NCI-H146 treated with DMSO at 0.1 percent for 48 hours (cell line): ENCODE results near the gene LIMCH1.
"Not testable (repeated sequence)": the region's sequence is repeated elsewhere in the genome, so short reads cannot be mapped to it uniquely, and the experiment has no call there.

ENCODE experiments used
- DNase-seq: peaks from one replicate; lab custom pipeline; 2025; ENCODE audit not compliant: unreplicated experiment; lab: John Stamatoyannopoulos, UW

LIMCH1 gene

DNA sequence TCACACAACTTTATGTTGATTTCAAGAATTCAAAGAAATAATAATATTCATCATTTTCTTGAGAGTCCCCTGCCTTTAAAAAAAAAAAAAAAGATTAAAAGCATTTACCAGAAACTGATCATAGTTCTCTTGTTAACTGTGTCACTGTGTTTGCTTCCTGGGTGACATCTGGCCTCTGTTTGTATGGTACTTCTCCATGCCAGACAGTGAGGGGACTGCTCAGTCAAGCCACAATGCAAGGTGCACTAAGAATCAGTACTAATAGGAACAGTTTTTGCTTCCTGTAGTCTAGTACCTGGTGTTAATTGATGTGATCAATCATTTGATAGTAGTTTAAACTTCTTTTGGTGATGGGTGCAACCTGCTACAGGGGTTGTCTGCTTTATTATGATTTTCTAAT lies 133.0 kb downstream of the LIMCH1 start:
- no peak for DNase-seq

DNA sequence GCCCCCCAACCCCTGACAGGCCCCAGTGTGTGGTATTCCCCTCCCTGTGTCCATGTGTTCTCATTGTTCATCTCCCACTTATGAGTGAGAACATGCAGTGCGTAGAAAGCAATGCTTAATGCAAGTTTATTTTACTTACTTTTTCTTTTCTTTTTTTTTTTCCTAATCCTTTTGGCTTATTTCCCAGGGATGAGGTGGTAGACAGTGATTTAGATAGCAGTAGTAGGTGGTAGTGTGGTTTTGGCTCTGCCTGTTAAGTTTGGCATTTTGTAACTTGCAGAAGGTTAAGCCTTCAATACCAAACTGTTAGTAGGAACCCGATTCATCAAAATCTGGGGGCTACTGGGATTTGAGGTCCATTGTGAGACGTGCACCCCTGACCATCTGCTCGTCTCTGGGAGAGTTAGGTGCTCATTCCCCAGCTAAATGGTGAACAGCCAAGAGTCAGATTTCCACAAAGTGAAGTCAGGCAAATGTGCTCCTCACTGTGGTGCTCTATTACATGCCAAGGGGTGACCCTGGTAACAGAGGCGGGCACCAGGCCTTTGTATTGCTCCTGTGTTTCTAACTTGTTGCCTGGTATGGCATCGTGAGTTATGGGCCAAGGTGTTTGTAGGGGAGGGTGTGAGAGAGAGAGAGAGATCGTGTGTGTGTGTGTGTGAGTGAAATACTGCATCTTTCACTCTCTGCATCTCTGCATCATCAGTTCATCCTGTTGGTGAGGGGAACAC lies 140.3 kb downstream of the LIMCH1 start:
- DNase-seq = no peak

DNA sequence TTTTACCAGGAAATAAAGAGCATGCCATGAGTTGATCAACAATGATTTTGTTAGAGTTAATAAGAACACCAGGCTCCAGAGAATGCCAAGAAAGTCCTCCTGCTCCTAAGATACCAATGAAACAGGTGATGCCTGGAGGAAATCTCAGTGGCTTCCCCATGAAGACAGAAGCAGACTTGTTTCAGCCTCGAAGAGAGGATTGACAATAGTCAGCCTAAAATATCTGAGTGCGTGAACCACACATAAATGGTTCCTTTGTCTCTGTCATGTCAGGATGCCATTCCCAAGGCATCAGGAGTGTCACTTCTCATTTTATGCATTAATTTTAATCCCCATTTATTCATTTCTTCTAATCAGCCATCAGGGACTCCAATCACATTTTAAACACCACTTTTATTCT lies 141.0 kb downstream of the LIMCH1 start:
- no peak for DNase-seq

DNA sequence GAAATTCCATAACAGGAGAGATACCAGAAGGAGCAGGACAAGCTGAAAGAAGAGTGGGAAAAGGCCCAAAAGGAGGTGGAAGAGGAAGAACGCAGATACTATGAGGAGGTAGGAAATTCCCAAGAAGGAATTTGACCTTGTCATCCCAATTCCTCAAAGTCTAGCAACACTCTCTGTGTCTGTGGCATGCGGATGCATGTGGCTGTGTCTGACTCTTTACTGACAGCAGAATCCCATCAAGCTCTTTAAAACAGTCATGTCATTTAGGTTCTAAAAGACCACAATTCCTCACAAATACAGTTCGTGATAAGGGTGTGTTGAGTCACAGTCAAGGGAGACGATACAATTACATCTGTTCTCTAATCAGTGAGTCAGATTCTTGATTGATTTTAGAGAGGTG lies 142.0 kb downstream of the LIMCH1 start:
- no peak for DNase-seq

DNA sequence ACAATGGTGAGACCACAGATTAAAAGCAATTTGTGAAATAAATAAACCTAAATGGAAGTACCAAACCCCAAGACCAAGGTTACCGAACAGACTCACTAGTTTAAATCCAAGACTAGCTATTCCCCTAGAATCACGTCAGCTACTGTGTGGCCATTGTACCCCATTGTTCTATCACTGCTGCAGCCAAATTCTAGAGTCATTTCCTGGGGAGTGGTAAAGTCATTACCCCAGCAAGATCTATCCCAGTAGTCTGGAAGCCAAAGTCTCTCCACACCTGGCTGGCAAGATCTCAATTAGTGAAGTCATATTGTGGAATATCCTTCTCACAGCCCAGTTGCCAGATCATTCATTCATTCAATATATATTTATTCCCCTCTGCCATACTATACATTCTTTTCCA lies 143.1 kb downstream of the LIMCH1 start:
- DNase-seq = no peak

DNA sequence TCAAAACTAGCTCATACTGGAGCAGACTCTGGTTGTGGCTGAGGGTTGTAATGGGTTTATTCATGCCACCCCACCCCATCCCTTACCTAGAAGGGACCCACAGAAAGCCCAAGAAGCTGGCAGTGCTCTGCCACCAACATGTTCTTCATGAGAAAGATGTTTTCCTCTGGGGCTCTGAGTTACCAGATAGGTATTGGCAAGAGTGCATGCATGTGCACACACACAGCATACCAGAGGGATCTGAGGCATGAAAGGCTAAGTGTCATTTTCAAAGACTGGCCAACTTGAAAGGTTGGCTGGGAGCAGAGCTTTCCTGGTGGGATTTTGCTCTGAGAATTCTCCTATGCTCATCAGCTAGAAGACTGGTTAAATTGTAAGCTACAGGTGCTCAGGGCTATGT lies 145.4 kb downstream of the LIMCH1 start:
- no peak for DNase-seq

DNA sequence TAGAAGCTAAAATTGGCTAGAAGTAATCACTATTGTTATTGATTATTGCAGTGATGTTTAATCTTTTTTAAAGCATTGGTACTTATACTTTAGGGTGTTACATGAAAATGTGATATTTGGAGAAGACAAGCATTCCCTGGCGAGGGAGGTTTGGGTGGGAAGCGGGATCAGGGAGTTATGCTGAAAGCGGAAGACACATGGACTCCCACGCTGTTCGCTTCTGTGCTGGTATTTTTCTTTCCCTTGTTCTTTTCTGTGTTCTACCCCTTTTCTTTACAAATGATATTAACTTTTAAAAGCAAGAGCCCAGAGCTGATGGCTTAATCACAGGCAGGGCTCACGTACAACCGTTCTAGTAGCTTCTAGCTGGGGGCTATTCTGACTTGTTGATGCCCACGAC lies 148.9 kb downstream of the LIMCH1 start:
- no peak for DNase-seq

DNA sequence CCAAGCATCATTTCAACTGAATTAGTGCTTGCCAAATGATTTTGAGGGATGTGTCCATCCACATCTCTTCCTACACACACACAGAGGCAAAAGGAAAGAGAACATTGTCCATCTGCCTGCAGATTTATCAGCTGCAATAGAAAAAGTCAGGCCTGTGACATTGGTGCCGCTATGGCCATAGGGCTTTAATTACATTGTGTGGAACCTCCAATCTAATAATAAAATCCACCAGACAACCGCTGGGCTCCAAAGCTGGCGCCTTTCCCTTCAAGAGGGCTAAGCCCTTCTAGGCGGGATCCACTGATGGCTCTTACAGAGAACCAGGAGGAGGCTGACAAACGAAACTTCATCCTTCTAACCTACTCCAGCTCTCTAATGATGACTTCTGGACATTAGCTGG lies 150.0 kb downstream of the LIMCH1 start:
- no peak for DNase-seq

DNA sequence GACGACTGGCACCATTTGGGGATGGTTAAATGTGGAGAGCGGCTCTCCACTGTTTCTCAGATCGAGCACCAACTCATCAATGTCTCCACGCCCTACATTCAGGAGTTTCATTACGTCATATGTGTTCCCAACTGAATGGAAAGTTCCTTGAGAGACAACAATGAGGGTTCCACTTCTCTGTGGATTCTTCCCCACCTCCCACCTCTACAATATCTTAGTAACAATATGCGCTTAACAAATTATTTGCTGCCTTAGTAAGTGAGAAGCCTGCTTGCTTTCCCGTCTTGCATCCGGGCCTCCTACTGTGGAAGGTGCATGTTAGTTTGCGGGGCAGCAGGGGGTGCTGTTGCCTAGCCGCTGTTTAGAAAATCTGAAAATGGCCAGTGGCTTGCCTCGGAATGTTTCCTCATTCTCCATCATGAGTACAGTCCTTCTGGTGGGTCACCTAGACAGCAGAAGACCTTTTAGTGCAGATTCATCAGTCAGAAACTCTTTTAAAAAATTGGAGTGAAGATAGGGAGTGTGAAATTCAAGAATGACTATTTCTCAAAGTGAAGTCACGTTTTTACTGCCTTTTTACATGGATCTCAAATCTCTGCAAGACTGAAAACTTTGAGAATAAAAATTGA lies 154.9 kb downstream of the LIMCH1 start:
- DNase-seq = peak; percentile 14

DNA sequence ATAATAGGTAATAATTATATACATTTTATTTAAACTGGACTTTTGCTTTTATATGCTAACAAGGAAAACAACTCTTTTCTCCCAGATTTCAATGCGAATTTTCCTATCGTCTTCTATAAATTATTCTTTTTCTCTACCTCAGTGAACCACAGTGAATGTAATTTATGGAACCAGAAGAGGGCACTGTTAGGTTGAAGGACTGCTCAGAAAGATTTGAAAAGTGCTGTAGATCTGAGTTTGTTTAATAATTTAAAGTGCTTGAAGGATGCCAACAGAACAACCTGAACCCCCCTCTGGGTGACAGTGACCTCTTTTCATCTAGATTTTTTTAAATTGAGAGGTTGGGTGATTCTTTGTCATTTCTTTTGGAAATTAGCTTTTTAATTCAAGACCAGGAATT lies 155.7 kb downstream of the LIMCH1 start:
- no peak for DNase-seq

DNA sequence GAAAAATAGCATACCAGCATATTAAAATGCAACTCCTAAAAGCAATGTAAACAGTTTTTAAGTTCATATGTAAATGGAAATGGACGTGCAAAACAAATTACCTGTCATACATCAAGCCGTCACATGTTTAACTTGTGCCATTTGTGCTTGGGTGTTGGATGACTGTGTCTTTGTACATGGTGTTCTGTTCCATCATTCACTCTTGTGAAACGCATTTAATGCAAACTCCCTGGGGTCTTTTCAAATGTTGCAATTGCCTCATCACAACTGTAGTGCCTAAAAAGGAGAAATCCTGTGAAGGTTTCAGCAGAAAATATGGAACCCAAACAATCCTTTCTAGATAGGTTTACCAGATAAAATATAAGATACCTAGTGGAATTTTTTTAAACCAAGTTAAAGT lies 158.2 kb downstream of the LIMCH1 start:
- no peak for DNase-seq

DNA sequence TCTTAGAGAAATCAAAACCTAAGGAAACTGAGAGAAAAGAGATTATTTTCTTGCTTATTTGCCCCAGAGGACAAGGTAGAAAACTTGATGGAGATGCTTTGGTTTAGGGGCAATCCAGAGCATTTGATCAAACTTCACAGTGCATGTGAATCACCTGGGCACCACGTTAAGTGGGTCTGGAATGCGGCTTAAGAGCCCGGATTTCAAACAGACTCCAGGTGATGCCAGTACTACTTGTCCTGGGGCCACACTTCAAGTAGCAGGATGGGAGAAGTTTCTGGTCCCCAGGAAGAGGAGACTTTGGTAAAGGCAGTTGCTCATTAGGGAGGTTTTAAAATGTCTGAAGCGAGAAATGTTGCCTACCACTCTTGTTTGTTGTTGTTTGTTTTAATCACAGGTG lies 158.8 kb downstream of the LIMCH1 start:
- DNase-seq = no peak

DNA sequence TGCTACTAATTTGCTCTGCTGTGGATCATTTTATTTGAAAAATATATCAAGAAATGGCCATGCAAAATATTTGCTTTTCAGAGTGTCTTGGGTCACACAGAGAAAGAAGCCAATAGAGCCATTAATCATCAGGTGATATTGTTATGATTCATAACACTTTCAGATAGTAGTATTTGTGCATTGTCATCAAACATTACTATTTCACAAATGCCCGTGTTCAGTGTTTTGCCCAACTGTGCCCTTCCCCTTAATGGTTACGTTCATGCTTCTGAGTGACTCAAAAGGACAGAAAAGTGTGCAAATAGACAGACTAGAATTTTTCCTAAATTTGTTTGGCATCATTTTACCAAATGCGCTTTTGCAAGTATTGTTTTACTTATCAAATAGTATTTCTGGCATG lies 164.0 kb downstream of the LIMCH1 start:
- no peak for DNase-seq

DNA sequence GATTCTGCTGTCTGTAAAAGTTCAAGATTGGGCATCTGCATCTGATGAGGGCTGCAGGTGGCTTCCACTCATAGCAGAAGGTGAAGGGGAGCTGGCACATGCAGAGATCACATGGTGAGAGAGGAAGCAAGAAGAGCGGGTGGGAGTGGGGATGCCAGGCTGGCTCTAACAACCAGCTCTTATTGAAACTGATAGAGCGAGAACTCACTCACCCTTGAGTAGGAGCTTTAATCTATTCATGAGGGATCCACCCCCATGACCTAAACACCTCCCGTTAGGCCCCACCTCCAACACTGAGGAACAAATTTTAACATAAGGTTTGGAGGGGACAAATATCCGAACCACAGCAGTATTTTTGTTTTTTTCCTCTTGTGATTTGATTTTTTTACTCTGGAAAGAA lies 164.8 kb downstream of the LIMCH1 start:
- no peak for DNase-seq

DNA sequence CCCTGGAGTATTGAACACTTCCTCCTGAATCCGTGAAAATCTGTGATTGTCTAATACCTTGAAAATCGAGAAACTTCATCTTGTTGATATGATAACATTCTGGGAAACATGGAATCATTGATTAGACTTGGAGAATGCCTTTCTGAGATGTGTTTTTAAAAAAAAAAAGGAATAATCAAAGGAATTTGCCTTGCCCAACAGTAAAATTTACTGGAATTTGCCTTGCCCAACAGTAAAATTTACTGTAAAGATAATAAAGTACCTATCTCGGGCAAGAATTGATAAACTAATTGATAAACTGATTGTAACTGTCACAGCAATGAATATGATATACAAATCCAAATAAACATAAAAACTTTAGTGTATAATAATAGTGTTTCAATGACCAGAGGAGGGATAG lies 165.8 kb downstream of the LIMCH1 start:
- DNase-seq = no peak

DNA sequence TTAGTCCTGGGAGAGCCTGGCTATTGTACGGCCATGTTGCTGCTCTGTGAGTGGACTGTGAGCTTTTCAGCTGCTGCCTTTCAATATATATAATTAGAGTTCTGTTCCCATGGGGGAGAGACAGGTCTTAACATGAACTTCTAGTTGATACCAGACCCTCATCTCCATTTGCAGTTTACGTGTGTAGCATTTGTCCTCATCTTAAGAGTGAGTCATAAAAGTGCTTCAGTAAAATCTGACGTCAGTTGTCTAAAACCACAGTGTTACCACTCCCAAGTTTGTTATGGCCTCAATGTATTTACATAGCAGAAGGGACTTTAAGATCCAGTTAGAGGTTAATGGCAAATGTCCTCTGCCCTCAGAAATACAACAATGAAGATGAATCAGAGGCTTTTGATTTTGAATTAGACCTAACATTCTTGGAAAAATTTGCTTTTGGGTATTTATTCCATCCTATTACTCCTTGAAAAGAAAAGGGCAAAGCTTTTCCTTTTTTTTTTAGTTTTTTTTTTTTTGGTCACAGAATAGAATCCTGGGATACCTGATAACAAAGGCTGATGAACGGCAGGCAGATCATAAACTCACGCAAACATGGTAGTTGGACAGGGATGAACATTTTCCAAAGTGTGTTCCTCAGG lies 172.0 kb downstream of the LIMCH1 start:
- DNase-seq = no peak

DNA sequence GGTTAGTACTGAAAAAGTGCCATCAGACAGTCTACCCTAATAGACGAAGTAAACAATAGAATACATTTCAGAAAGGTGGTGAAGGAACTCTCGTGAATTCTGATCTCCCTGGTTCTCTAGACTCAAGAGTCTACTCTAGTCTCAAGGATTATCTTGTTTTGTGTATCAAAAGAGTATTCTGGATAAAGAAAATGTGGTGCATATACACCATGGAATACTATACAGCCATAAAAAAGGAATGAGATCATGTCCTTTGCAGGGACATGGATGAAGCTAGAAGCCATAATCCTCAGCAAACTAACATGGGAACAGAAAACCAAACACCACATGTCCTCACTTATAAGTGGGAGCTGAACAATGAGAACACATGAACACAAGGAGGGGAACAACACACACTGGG lies 173.7 kb downstream of the LIMCH1 start:
- not testable (repeated sequence) for DNase-seq

DNA sequence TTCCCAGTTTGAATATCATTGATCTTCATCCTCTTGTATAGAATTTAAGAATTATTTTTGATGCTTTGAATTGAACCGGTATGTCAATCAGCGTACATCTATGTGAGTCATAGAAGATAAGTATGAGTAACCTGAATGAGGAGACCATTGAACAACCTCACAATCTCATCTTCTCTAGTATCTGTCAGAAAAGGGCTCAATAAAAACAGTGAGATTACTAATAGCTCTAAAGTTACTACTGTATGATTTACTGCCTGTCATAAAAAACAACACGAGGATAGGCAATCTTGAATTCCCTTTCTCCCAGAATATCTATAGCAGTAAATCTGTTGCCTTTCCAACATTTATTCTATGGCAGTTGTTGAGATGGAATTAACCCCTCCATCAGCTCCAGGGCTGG lies 174.5 kb downstream of the LIMCH1 start:
- DNase-seq = no peak

DNA sequence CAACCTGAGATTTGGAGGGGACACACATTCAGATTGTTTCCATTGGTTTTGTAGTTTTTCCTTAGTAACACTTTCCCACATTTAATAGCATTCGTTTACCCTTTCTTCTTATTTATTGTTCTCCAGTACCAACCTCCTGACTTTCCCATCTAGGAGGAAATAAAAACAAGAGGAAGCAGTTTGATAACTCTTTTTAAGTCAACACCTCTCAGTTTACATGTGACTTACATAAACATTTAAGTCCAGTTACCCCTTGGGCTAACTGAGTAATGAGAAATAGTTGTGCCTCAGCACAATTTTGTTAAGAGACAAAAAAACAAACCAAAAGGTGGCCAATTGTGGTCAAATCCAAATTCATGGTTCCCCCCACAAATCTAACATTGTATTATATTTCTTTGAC lies 175.8 kb downstream of the LIMCH1 start:
- no peak for DNase-seq

DNA sequence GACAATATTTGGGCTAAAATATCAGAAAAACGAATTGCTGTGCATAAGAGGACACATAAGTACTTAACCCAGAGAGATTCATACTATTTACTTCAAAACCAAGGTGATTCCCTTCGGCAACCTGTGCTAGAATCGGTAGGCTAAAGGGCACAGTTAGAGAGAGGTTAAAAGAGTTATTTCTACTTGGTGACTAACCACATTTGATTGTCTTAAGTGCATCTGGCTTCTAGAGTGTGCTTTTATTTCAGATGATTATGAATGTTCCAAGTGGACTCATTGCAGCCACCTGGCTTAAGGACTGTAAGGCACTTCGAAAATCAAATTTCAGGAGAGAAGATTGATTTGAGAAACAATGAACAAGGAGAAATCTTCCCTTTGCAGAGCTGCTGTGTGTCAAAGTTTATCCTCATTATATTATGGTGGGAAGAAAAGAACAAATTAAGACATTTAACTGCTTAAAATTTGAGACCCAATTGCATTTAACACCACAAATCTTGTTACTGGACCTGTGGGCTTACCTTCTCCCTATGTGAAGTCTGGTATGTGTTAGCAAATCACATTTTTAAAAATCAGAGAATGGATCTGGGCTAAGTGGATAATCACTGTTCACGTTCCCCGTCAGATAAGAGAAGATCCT lies 176.5 kb downstream of the LIMCH1 start:
- DNase-seq = no peak

DNA sequence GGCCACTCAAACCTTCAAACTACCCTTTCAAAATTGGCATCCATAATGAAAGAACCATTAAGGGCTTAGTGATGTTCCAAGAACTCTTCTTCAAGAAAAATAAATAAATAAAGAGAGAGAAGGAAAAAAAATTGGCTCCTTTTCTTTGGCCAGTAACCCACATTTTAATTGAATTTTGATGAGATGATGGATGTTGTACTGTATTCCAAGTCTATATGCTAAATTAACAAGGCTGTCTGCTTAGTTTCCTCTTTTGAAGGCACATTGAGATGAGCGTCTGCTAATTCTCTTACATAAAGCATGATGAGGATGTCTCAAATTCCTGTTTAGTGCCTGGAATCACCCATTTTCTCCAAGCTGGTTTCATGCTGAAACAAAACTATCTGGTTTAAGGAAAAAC lies 177.2 kb downstream of the LIMCH1 start:
- no peak for DNase-seq

DNA sequence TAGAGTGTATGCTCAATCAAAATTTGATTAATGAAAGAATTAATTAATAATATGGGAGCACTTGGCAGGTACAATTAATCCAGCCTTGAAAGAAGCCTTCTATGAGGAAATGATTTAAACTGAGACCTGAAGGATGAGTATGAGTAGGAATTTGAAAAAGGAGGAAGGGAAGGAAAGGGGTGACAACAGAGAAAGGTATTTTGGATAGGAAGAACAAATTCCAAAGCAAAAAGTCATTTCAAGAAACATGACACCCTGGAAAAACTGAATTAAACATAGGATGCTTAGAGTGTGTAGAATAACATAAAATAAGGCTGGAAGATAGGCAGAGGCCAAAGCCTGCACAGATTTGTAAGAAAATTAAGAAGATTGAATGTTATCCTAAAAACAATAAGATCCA lies 180.9 kb downstream of the LIMCH1 start:
- no peak for DNase-seq
